ENCODE data around the gene B2M. TPM values are rescaled to one million over a fixed set of nuclear protein-coding genes. Genes with fewer than 3 reads are reported as not detected.
A peak's percentile ranks its signal among the peaks of the same experiment; 100 is the strongest.
"Not testable (repeated sequence)": the region's sequence is repeated elsewhere in the genome, so short reads cannot be mapped to it uniquely, and the experiment has no call there.

Gene B2M
- total and polyA plus RNA-seq, 12 donors, result 1,063 to 6,421 (median 3,049) TPM

DNA sequence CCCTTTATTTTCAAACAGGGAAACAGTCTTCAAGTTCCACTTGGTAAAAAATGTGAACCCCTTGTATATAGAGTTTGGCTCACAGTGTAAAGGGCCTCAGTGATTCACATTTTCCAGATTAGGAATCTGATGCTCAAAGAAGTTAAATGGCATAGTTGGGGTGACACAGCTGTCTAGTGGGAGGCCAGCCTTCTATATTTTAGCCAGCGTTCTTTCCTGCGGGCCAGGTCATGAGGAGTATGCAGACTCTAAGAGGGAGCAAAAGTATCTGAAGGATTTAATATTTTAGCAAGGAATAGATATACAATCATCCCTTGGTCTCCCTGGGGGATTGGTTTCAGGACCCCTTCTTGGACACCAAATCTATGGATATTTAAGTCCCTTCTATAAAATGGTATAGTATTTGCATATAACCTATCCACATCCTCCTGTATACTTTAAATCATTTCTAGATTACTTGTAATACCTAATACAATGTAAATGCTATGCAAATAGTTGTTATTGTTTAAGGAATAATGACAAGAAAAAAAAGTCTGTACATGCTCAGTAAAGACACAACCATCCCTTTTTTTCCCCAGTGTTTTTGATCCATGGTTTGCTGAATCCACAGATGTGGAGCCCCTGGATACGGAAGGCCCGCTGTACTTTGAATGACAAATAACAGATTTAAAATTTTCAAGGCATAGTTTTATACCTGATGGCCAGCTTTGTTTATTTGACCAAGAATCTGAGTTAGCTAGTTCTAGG is 7.0 kb downstream of the B2M start:
- intact Hi-C loops (cut with DNase I), result no loop called here
- Histone ChIP-seq H3K4me1 (replicated peaks in 1 of 2) (peaks cover 5 to 36% of the 10 kb centered on the region in 2 donors), H3K9me3 (replicated peaks in 1 of 3) (no peaks in the 10 kb centered on the region), H3K27me3 (no peaks in the 10 kb centered on the region), H3K36me3 (replicated peaks in 1 of 2) (peaks cover 0 to 46% of the 10 kb centered on the region in 2 donors), H3K4me3 (no peak overlapping the region), H3K27ac (no peak overlapping the region)
- 65 to 74% (median 68%) methylated on average over 4 of the region's 4 CpGs for WGBS, 4 donors
- TF ChIP-seq, protein P1, sequence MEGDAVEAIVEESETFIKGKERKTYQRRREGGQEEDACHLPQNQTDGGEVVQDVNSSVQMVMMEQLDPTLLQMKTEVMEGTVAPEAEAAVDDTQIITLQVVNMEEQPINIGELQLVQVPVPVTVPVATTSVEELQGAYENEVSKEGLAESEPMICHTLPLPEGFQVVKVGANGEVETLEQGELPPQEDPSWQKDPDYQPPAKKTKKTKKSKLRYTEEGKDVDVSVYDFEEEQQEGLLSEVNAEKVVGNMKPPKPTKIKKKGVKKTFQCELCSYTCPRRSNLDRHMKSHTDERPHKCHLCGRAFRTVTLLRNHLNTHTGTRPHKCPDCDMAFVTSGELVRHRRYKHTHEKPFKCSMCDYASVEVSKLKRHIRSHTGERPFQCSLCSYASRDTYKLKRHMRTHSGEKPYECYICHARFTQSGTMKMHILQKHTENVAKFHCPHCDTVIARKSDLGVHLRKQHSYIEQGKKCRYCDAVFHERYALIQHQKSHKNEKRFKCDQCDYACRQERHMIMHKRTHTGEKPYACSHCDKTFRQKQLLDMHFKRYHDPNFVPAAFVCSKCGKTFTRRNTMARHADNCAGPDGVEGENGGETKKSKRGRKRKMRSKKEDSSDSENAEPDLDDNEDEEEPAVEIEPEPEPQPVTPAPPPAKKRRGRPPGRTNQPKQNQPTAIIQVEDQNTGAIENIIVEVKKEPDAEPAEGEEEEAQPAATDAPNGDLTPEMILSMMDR (IDR thresholded peaks at IDR 0.05), result no peak
- no peak for TF ChIP-seq POLR2A (IDR thresholded peaks at IDR 0.05)
- no peak for DNase-seq

GRCh38 chr15:44718927-44719292 is 7.6 kb downstream of the B2M start:
- 89 to 95% (median 92%) methylated on average over 8 of the region's 8 CpGs for WGBS, 4 donors
- TF ChIP-seq, protein P1 (IDR thresholded peaks at IDR 0.05), result no peak
- H3K9me3 ChIP-seq (replicated peaks in 1 of 3), result no peaks in the 10 kb centered on the region
- peaks cover 0 to 46% of the 10 kb centered on the region in 2 donors for H3K36me3 ChIP-seq (replicated peaks in 1 of 2)
- no peaks in the 10 kb centered on the region for H3K27me3 ChIP-seq
- H3K27ac ChIP-seq, result no peak overlapping the region
- peaks cover 3 to 31% of the 10 kb centered on the region in 2 donors for H3K4me1 ChIP-seq (replicated peaks in 1 of 2)
- intact Hi-C loops (cut with DNase I), result no loop called here
- no peak for DNase-seq
- H3K4me3 ChIP-seq, result no peak overlapping the region

- Histone ChIP-seq H3K4me3 (no peak overlapping the region), H3K27me3 (no peaks in the 10 kb centered on the region), H3K36me3 (replicated peaks in 1 of 2) (peaks cover 0 to 46% of the 10 kb centered on the region in 2 donors), H3K27ac (no peak overlapping the region), H3K9me3 (replicated peaks in 1 of 3) (no peaks in the 10 kb centered on the region), H3K4me1 (replicated peaks in 1 of 2) (peaks cover 0 to 25% of the 10 kb centered on the region in 2 donors)
- no peak for DNase-seq
- WGBS, 4 donors, result 73 to 79% (median 75%) methylated on average over 4 of the region's 4 CpGs
- no peak for TF ChIP-seq POLR2A (IDR thresholded peaks at IDR 0.05)
- TF ChIP-seq, protein P1 (IDR thresholded peaks at IDR 0.05), result no peak
- intact Hi-C loops (cut with DNase I), result no loop called here
Observed at GRCh38 chr15:44719293-44719999, 8.1 kb downstream of the B2M start.

DNA sequence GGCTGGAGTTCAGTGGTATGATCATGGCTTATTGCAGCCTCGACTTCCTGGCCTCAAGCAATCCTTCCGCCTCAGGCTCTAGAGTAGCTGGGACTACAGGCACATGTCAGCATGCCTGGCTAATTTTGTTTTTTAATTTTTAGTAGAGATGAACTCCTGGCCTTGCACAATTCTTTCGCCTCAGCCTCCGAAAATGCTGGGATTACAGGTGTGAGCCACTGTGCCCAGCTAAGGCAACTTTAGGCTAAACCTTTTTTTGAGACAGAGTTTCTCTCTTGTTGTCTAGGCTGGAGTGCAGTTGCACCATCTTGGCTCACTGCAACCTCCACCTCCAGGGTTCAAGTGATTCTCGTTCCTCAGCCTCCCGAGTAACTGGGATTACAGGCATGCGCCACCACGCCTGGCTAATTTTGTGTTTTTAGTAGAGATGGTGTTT is 8.7 kb downstream of the B2M start:
- H3K9me3 ChIP-seq (replicated peaks in 1 of 3); H3K4me3 ChIP-seq; intact Hi-C loops (cut with DNase I); DNase-seq; H3K27me3 ChIP-seq: not testable (repeated sequence)
- Histone ChIP-seq H3K4me1 (replicated peaks in 1 of 2) (peaks cover 0 to 19% of the 10 kb centered on the region in 2 donors), H3K27ac (peak overlapping the region in 1 of 5 donors; percentile 20), H3K36me3 (replicated peaks in 1 of 2) (peaks cover 0 to 45% of the 10 kb centered on the region in 2 donors)
- WGBS, 4 donors, result 78 to 92% (median 89%) methylated on average over 4 to 8 of the region's 8 CpGs

All from adrenal gland (tissue), 12 donors.